WTC11 (cell line): Measurements from ENCODE around the gene EID2B. TPM values are rescaled to one million over a fixed set of nuclear protein-coding genes. Genes with fewer than 3 reads are reported as not detected.

ENCODE experiments used
- ATAC-seq: fragments of 200-7000 bp; cut with Tn5 transposase; 2 replicates; pipeline ENCODE4 v1.10.0; 2021; ENCODE audit warnings: mild to moderate bottlenecking, moderate library complexity
- CTCF ChIA-PET: fragments of 300-600 bp; sonication (Branson Sonifier 250); formaldehyde crosslinking; loops from one replicate; lab custom pipeline; 2021; ENCODE audit warnings: antibody characterized with exemption; lab: Charles Lee
- POLR2A ChIA-PET: fragments of 350-600 bp; sonication (Branson Sonifier 250); formaldehyde crosslinking; loops from one replicate; lab custom pipeline; 2021; ENCODE audit warnings: antibody characterized with exemption; lab: Charles Lee
- DNase-seq: peaks from one replicate; pipeline ENCODE4 v3.0.0; 2021; ENCODE audit warnings: low spot score
- H3K27ac Mint-ChIP-seq: 2 replicates; pipeline ENCODE4 v1.8.0; 2021; ENCODE audit warnings: mixed read lengths
- H3K27me3 Mint-ChIP-seq: 2 replicates; pipeline ENCODE4 v1.8.0; 2021; ENCODE audit warnings: low read depth, mild to moderate bottlenecking, moderate library complexity, mixed read lengths
- H3K36me3 Mint-ChIP-seq: 2 replicates; pipeline ENCODE4 v1.8.0; 2021; ENCODE audit warnings: mixed read lengths
- H3K4me1 Mint-ChIP-seq: 2 replicates; pipeline ENCODE4 v1.8.0; 2022; ENCODE audit warnings: mixed read lengths
- H3K4me3 Mint-ChIP-seq: 2 replicates; pipeline ENCODE4 v1.8.0; 2021; ENCODE audit warnings: mild to moderate bottlenecking, moderate library complexity, mixed read lengths
- H3K9me3 Mint-ChIP-seq: 2 replicates; pipeline ENCODE4 v1.8.0; 2021; ENCODE audit warnings: mixed read lengths
- ATF3 ChIP-seq: sonication (generic); formaldehyde crosslinking; conservative IDR thresholded peaks from 2 replicates; pipeline ENCODE4 v1.8.1; 2022; ENCODE audit warnings: mild to moderate bottlenecking, missing genetic modification reagents
- EMX1 ChIP-seq: fragments of 250-450 bp; sonication (Bioruptor Pico); IDR thresholded peaks from 2 replicates; pipeline ENCODE4 v1.8.0; 2021; ENCODE audit warnings: mild to moderate bottlenecking
- ESRRA ChIP-seq: sonication (generic); formaldehyde crosslinking; IDR thresholded peaks from 2 replicates; pipeline ENCODE4 v1.8.1; 2022; ENCODE audit warnings: mild to moderate bottlenecking, missing genetic modification reagents, borderline replicate concordance
- HMGA2 ChIP-seq: fragments of 250-450 bp; sonication (Bioruptor Pico); IDR thresholded peaks from 2 replicates; pipeline ENCODE4 v1.4.0; 2021; ENCODE audit warnings: mild to moderate bottlenecking, moderate library complexity
- MLX ChIP-seq: sonication (generic); formaldehyde crosslinking; IDR thresholded peaks from 2 replicates; pipeline ENCODE4 v1.8.1; 2023; ENCODE audit warnings: mild to moderate bottlenecking, missing genetic modification reagents, moderate library complexity
- NFE2L1 ChIP-seq: sonication (generic); formaldehyde crosslinking; IDR thresholded peaks from 2 replicates; pipeline ENCODE4 v1.8.1; 2023; ENCODE audit warnings: missing genetic modification reagents
- NR1H2 ChIP-seq: sonication (generic); formaldehyde crosslinking; IDR thresholded peaks from 2 replicates; pipeline ENCODE4 v1.9.0; 2021; ENCODE audit warnings: mild to moderate bottlenecking, moderate library complexity, missing genetic modification reagents
- SMAD3 ChIP-seq: sonication (generic); formaldehyde crosslinking; IDR thresholded peaks from 2 replicates; pipeline ENCODE4 v1.8.0; 2022; ENCODE audit warnings: missing genetic modification reagents, mild to moderate bottlenecking, borderline replicate concordance
- TEAD1 ChIP-seq: sonication (generic); formaldehyde crosslinking; IDR thresholded peaks from 2 replicates; pipeline ENCODE4 v1.8.0; 2022; ENCODE audit warnings: mild to moderate bottlenecking, missing genetic modification reagents
- ZBTB21 ChIP-seq: sonication (generic); formaldehyde crosslinking; IDR thresholded peaks from 2 replicates; pipeline ENCODE4 v1.8.1; 2023; ENCODE audit warnings: mild to moderate bottlenecking, missing genetic modification reagents, borderline replicate concordance
- ZNF138 ChIP-seq: sonication (generic); formaldehyde crosslinking; conservative IDR thresholded peaks from 2 replicates; pipeline ENCODE4 v1.8.1; 2022; ENCODE audit warnings: mild to moderate bottlenecking, moderate library complexity, missing genetic modification reagents
- ZNF317 ChIP-seq: sonication (generic); formaldehyde crosslinking; IDR thresholded peaks from 2 replicates; pipeline ENCODE4 v1.8.1; 2023; ENCODE audit warnings: low read depth, mild to moderate bottlenecking, moderate library complexity, missing genetic modification reagents, borderline replicate concordance
- ZNF532 ChIP-seq: fragments of 250-450 bp; sonication (Bioruptor Pico); IDR thresholded peaks from 2 replicates; pipeline ENCODE4 v1.9.0; 2021; ENCODE audit warnings: mild to moderate bottlenecking, borderline replicate concordance
- ZNF671 ChIP-seq: fragments of 250-450 bp; sonication (Bioruptor Pico); IDR thresholded peaks from 2 replicates; pipeline ENCODE4 v1.8.0; 2021; ENCODE audit warnings: mild to moderate bottlenecking
- total RNA-seq: library from RNA; stranded (reverse); gene quantifications from 3 replicates; pipeline ENCODE4 v1.2.3, GENCODE V29; 2021
- TF ChIP-seq, protein P1 (sequence below): sonication (generic); formaldehyde crosslinking; IDR thresholded peaks from 2 replicates; pipeline ENCODE4 v1.8.1; 2022; ENCODE audit warnings: low read depth, mild to moderate bottlenecking, moderate library complexity, missing genetic modification reagents, borderline replicate concordance
- TF ChIP-seq, protein P2 (sequence below): sonication (generic); formaldehyde crosslinking; IDR thresholded peaks from 2 replicates; pipeline ENCODE4 v1.8.0; 2022; ENCODE audit warnings: mild to moderate bottlenecking, missing genetic modification reagents
- TF ChIP-seq, protein P3 (sequence below): sonication (generic); formaldehyde crosslinking; IDR thresholded peaks from 2 replicates; pipeline ENCODE4 v1.8.0; 2022; ENCODE audit warnings: mild to moderate bottlenecking, missing genetic modification reagents

Gene EID2B
- total RNA-seq, 1 experiment from 2014 or later = 3.6 TPM

DNA sequence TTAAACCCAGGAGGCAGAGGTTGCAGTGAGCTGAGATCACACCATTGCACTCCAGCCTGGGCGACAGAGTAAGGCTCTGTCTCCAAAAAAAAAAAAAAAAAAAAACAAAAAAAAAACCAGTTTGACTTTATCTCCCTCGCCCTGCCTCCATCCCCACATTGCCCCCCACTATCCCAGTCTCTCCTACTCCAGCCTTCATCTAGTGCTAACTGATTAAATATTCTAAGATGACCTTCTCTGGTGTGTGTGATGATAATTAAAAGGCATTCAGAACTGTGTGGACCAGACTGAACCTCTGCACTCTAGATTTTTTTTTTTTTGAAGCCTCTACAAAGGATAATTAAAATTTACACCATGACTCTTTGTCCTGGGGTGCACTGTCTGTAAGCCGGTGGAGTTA is 39.9 kb downstream of the EID2B start:
- CTCF ChIA-PET = interaction anchor here (1.2 kb wide), 1 partner anchor 19 kb away, joined by 3 read pairs; no protein-coding TSS in a partner anchor
- no peaks in the 10 kb centered on the region for H3K9me3 Mint-ChIP-seq
- peaks cover 26% of the 10 kb centered on the region for H3K4me1 Mint-ChIP-seq
- H3K27ac Mint-ChIP-seq = peak overlapping the region; percentile 84
- no peak for TF ChIP-seq HMGA2
- TF ChIP-seq, protein P1, sequence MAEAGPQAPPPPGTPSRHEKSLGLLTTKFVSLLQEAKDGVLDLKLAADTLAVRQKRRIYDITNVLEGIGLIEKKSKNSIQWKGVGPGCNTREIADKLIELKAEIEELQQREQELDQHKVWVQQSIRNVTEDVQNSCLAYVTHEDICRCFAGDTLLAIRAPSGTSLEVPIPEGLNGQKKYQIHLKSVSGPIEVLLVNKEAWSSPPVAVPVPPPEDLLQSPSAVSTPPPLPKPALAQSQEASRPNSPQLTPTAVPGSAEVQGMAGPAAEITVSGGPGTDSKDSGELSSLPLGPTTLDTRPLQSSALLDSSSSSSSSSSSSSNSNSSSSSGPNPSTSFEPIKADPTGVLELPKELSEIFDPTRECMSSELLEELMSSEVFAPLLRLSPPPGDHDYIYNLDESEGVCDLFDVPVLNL (CRISPR knock-in tag) = no peak
- no peak for TF ChIP-seq MLX (CRISPR knock-in tag)
- TF ChIP-seq EMX1 (CRISPR knock-in tag) = no peak
- no peak for TF ChIP-seq SMAD3 (CRISPR knock-in tag)
- no peak for TF ChIP-seq NR1H2 (CRISPR knock-in tag)
- TF ChIP-seq NFE2L1 (CRISPR knock-in tag) = no peak
- TF ChIP-seq ZNF138 (CRISPR knock-in tag) = no peak
- TF ChIP-seq, protein P2, sequence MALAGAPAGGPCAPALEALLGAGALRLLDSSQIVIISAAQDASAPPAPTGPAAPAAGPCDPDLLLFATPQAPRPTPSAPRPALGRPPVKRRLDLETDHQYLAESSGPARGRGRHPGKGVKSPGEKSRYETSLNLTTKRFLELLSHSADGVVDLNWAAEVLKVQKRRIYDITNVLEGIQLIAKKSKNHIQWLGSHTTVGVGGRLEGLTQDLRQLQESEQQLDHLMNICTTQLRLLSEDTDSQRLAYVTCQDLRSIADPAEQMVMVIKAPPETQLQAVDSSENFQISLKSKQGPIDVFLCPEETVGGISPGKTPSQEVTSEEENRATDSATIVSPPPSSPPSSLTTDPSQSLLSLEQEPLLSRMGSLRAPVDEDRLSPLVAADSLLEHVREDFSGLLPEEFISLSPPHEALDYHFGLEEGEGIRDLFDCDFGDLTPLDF (CRISPR knock-in tag) = no peak
- no peak for TF ChIP-seq ESRRA (CRISPR knock-in tag)
- TF ChIP-seq ZNF671 (CRISPR knock-in tag) = no peak
- TF ChIP-seq, protein P3, sequence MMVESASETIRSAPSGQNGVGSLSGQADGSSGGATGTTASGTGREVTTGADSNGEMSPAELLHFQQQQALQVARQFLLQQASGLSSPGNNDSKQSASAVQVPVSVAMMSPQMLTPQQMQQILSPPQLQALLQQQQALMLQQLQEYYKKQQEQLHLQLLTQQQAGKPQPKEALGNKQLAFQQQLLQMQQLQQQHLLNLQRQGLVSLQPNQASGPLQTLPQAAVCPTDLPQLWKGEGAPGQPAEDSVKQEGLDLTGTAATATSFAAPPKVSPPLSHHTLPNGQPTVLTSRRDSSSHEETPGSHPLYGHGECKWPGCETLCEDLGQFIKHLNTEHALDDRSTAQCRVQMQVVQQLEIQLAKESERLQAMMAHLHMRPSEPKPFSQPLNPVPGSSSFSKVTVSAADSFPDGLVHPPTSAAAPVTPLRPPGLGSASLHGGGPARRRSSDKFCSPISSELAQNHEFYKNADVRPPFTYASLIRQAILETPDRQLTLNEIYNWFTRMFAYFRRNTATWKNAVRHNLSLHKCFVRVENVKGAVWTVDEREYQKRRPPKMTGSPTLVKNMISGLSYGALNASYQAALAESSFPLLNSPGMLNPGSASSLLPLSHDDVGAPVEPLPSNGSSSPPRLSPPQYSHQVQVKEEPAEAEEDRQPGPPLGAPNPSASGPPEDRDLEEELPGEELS (CRISPR knock-in tag) = no peak
- no peak for TF ChIP-seq ZBTB21 (CRISPR knock-in tag)
- TF ChIP-seq ZNF532 (CRISPR knock-in tag) = no peak
- no peak for TF ChIP-seq TEAD1 (CRISPR knock-in tag)
- no peak for TF ChIP-seq ATF3 (CRISPR knock-in tag)
- TF ChIP-seq ZNF317 (CRISPR knock-in tag) = no peak
- TF ChIP-seq, all 79 proteins: peak for 0
- DNase-seq (no peak), ATAC-seq (no peak)
- H3K36me3 Mint-ChIP-seq = peaks cover 19% of the 10 kb centered on the region
- POLR2A ChIA-PET = interaction anchor here (0.6 kb wide), 1 partner anchor 76 kb away, joined by 3 read pairs; no protein-coding TSS in a partner anchor
- H3K4me3 Mint-ChIP-seq = no peak overlapping the region
- H3K27me3 Mint-ChIP-seq = no peaks in the 10 kb centered on the region; the same call in 1 of the 2 replicates
